NCI-H2081 treated with DMSO at 0.1 percent for 48 hours (cell line): ENCODE data around the gene IL1A.

Experiments
- DNase-seq: peaks from one replicate; lab custom pipeline; 2025; lab: John Stamatoyannopoulos, UW

Gene IL1A

DNA sequence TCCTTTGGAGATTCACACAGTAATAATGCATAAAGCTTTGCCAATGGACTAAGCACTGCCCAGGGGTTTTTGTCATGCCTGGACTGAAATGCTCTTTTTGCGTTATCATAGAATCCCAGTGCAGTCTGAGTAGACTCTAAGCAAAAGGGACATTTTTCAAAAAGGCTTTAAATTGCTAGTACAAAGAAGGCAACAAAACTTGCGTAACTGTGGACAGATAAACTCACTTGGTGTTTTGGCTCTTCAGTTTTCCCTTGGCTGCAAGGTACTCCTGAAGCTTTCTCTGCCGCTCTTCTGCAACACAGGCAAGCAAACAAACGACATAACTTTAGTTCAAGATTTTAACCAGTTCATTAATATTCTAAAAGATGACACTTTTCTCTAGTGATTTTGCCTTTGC is 22.0 kb downstream of the IL1A start:
- DNase-seq = no peak

DNA sequence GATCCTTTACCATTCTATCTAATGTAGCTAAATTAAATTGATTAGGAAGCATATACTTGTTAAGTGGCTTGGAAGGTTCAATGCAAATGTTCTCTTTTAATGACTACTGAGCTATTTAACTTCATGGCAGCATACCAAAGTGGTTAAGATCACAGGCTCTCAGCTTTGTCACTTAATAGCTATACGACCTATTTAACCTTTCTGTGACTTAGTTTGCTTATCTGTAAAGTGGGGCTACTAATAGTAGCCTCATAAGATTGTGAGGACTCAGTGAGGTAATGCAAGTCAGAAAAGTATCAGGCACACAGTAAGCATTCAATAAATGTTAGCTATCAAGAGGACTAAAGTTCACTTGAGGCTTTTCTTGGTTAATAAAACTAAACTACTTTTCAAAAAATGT is 24.1 kb downstream of the IL1A start:
- DNase-seq = no peak

DNA sequence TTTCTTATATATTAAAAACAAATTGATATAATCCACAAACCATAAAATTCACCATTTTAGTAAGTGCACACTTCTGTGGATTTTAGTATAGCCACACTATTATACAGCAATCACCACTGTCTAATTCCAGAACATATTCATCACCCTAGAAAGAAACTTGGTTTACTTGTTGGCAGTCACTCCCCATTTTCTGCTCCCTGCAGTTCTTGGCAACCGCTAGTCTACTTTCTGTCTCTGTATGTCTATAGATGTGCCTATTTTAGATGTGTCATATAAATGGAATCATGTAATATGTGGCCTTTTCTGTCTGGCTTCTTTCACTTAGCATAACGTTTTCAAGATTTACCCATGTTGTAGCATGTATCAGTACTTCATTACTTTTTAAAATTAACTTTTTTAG is 25.6 kb downstream of the IL1A start:
- no peak for DNase-seq

DNA sequence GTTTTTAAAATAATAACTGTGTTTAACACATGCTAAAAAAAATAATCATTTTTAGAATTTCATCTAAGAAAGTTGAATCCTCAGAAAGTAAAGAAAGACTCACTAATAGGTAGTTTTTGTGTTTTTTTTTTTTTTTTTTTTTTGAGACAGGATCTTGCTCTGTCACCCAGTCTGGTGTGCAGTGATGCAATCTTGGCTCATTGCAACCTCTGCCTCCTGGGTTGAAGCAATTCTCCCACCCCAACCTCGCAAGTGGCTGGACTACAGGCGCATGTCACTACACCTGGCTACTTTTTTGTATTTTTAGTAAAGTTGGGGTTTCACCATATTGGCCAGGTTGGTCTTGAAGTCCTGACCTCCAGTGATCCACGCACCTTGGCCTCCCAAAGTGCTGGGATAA is 27.0 kb downstream of the IL1A start:
- no peak for DNase-seq

DNA sequence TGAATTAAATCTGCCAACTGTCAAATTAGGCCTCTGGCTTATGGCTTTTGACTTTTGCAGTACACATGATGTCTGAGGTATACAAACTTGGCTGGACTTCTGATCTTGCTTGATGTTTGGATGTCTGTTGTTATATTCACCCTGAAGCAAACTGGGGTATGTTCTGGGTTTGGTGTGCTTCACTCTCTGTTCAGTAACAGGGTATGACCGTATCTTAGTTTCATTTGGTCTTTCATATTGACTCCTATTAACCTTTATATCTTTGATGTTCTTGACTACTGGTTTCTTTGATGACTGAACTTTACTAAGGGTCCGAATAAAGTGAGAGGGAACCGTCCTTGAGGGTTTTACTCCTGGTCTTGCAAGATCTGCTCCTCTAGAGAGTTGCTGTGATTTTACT is 28.1 kb downstream of the IL1A start:
- DNase-seq = no peak

DNA sequence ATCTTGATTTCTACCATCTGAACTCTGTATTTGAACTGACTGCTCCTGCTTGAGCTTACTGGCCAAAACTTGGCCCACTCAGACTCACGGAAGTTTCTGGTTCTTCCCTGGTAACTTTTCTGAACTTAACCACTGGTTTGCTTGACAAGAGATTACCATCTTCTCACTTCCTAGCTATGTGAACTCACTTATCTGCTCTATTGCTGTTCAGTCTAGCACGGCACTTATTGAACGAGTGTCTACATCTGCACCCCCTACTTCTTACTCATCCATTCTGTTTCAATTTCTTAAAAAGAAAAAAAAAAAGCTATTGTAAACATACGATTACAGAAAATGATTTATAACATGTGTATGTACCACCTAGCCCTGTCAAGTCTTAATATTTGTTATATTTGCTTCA is 28.8 kb downstream of the IL1A start:
- DNase-seq = no peak

DNA sequence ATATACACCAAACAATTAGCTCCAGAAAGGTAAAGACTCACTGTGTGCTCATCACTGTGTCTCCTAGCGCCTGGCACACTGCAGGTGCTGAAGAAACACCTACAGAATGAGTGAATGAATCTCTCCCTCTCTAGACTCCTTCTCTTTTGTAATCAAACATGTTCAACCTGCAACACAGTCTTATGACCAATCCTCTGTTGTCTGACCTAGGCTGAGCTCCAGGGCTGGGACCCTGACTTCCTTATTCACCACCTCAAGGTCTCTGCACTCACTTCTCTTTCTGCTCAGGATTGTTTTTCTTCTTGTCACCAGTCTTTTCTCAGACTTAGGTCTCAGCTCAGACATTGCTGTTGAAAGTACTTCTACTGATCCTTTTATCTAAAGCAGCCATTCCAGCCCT is 29.7 kb downstream of the IL1A start:
- DNase-seq = no peak

DNA sequence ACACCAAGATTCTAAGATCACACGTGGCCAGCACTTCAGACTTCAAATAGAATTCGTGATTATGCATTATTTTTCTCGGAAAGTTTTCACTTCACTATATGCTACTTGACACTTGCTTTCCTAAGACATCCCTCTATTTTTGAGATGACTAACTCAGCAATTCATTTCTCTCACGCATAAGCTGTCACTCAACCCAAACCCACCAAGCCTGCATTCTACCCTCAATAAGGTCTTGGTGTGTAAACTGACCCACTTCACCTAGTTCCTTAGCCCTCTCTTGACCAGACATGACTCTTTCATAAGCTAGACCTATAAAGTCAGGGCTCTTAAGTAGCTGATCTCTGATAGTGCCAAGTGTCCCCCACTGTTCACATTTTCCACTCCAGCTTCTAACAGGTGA is 31.6 kb downstream of the IL1A start:
- no peak for DNase-seq

DNA sequence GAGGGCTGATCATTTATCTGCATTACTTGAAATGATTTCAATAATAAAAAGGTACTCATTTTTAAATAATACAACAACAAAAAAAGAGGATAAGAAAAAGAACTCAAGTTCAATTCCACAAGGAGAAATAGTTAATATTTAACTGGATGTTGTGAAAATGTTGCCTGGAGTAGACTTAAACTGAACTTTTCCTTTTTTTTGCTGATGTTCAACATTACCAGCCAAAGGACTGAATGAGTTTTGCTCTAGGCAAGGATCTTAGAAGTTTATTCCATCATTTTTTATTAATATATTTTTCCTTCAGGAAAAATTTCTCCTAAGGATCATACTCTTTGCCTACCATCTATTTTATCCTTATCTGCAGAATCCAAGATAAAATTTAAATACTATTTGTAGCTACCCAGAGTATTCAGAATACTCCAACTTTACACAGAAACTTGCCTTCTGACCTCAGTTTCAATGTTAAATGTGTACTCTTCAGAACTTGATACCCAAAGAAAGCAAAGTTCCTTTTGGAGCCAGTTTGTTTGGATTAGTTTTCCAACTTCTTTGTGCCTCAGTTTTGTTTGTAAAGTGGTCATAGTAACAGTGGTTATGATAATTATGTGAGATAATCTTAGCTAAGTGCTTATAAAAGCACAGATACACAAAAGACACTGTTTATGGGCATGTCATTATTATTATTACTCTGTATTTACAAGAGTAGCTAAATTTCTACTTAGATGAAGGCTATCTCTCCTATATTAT is 32.7 kb downstream of the IL1A start:
- DNase-seq = no peak

DNA sequence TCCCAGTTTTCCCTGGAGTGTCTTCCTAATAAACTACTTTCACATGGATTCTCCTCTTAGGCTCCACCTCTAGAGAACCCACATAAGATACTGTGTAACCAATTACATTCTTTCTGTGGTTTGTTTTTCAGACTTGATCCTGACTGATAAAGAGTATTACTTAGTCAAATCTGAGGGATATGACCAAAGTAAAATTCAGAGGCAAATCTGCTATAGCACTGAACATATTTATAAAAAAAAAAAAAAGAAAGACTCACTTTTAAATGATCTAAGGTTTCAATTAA is 33.8 kb downstream of the IL1A start:
- DNase-seq = no peak

DNA sequence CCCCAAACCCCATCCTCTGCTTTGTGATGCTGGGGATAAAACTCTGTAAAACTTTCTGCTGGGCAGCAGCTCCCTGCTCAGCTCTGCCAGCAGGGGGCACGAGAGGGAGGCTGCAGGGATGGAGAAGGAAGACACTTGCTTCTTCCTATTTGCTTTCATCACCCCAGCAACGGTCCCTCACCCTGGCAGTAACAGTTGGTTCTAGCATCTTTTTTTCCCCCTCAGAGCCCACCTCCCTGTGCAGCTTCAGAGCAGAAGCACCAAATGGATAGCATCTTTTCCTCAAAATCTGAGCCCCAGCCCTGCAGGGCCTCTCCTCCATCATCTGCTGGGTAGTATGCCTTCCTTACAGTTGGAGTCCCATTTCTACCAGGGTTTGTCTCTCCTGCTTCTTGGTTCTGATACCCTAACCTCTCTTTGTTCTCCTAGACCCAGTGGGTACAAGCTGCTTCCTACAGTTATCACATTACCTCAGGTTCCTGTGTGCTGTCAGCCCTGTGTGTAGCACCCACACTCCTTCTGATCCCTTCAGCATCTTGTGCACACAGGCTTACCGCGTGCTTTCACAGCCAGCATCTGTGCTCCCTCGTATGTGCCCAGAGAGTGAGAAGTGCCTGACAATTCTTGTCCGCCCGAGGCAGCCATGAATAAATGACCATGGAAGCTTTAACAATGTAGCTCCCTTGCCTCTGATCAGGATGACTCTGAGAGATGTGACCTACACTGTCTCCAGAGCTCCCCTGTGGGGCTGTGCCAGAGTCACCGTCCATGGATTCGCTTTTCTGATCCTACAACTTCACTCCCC is 34.3 kb downstream of the IL1A start:
- DNase-seq = no peak

DNA sequence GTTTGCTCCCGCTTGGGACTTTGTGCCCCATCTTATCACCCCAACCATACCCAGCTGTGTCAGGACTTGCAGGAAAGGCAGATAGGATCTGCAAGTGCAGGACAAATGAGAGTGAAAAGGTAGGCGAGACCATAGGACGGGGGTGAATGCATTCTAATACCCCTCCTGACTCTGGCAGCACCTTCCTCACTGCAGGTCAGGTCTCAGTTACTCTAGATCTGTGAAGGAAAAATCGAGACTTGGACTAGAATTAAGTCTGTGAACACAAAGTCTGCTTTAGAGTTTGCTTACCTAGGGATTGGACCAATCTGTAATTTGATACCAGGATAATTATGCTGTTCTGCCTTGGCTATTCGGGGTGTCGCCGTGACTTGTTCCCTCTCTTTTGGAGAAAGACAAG is 43.8 kb downstream of the IL1A start:
- no peak for DNase-seq

DNA sequence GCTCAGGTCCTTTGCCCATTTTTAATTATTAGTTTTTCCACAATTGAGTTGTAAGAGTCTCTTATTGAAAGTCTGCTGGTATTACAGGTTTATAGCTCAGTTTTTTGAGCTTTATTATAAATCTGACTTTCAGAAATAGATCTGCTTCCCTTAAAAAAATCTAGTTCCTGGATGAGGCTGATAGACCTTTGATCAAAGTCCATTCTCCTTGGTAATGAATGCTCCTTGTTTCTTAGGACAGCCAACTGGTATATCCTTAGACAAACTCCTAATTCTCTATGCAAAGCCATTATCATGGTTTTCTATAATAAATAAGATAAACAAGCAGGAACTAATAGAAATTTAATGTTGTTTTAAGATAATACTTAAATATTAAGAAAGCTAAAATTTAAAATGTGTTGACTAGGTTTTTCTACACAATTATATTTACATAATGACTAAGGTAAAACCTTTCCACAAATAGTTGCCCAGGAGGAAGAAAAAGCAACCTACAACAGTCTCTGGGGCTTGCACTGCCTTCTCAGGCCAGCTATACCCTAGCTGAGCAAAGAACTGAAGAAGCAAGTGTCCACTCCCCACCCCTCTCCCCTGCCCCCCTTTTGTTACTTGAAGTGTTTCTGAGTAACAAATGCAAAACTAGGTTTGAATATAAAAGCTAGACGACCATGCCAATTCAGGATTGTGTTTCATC is 46.6 kb downstream of the IL1A start:
- DNase-seq = no peak

DNA sequence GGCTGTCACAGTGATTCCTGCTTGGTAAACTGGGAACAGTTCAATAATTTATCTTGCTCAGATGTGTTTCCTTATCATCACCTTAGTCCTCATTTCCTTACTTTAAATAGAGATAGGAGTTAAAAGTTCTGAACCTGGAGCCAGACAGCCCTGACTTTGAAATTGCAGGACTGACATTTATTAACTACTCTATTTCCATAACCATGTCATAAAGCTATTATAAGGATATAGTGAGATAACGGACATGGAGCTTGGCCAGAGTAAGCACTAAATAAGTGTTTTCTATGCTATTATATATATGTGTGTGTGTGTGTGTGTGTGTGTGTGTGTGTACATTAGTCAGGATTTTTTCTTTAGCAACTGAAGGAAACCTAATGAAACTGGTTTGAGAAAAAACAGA is 50.4 kb downstream of the IL1A start:
- no peak for DNase-seq

DNA sequence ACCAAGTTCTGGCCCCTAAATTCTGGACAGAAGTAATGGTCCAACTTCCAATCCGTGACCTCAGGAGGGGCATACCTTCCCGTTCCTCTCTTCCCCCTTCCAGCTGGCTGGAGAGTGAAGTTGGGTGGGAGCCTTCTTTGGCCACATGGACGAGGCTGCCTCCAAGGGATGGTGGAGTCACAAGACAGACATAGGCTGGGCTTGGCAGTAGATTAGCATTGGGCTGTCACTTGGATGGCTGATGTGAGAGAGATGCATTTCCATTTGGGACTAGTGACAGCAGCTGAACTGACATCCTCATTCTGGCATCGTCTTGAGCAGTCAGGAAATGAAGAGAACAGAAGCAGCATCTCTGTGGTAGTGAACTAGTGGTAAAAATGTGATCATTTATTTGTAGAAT is 50.8 kb downstream of the IL1A start:
- no peak for DNase-seq

DNA sequence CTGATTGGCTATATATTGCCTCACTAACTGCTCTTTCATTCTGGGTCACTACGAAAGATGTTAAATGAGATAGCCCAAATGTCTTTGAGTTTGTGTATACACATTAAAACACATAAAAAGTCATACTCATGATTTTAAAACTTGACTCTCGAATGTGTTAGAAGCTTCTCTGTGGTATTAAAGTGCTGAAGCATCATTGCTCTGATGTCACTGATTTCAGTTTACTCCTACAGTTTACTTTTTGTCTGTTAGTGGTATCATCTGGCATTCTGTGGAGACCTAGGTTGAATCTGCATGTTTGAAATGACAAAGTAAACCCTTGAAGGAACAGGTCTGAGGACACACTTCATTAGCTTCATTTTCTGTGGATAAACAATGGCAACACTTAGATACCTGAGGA is 52.8 kb downstream of the IL1A start:
- no peak for DNase-seq

DNA sequence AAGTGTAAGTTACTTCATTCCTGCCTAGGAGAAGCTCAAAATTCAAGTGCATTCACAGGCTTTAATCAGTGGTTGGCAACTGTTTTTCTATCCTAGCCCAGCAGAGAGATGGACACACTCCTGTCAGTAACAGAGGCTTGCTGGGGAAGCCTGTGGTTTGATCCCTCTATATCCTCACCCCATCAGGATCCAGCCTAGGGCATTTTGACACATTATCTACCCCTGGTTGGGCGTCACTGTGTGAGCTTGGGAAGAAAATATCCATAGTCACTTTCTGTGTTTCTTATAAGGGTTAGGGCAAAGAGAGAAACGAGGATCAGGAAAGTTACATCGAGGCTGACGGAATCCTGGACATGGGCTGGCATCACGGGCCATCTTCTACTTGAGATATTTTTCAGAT is 53.5 kb downstream of the IL1A start:
- DNase-seq = no peak

DNA sequence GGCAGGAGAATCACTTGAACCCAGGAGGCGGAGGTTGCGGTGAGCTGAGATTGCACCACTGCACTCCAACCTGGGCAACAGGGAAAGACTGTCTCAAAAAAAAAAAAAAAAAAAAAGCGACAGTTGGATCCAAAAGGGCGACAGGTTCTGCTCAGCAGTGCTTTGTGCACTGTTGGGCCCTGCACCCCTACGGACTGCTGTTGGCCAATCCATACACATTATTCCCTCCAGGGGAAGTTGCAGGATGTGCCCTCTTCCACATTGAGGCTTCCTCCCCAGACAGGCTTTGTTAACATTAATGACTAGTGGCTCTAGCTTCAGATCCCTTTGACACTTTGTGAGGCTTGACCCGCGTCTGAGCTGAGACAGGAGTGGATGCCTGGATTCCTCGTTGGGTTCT is 54.1 kb downstream of the IL1A start:
- no peak for DNase-seq

DNA sequence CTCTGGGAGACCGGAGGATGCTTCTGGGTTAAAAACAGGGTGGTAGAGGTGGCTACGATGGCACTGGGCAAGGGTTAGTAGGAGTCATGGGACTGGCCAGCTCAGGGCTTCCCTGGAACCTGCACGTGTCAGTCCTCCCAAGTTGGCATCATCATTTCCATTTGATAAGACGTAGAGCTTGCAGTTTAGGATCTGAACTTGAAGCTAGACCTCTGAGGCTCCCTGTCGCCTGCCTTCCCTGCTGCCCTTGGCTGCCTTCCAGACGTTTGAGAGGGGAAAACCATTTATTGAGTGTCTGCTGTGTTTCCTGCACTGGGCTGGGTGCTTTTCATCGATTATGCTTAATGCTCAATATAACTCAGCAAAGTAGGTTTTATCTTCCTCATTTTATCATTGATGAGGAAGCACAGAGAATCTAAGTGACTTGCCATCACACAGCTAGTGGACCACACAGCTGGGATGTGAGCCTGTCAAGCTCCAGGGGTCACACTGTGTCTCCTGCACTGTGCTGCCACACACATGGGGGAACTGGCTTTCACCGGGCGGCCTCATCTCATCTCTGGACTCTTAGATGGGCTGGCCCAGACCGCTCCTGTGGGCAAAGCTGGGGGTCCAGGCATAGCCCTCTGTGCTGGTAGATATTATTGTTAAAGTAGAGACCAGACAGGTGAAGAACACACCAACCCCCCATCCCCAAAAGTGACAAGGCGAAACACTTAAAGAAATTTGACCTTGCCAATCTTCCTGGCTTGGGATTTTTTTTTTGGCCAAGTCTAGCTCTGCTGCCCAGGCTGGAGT is 55.7 kb downstream of the IL1A start:
- no peak for DNase-seq

DNA sequence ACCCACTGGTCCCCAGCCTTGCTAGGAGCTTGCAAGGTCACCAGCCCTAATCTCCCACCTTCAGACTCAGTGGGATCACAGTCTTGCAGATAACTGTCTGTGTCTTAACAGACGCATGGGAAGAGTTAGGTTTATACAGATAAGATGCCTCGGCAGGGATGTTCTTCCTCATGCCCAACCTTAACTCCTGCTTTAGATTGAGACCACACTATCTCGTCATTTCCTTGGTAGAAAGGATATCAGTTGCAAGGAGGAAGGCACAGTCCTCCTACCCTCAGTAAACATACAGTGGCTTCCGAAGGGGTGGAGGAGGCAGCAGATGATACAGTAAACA is 56.3 kb downstream of the IL1A start:
- DNase-seq = no peak

DNA sequence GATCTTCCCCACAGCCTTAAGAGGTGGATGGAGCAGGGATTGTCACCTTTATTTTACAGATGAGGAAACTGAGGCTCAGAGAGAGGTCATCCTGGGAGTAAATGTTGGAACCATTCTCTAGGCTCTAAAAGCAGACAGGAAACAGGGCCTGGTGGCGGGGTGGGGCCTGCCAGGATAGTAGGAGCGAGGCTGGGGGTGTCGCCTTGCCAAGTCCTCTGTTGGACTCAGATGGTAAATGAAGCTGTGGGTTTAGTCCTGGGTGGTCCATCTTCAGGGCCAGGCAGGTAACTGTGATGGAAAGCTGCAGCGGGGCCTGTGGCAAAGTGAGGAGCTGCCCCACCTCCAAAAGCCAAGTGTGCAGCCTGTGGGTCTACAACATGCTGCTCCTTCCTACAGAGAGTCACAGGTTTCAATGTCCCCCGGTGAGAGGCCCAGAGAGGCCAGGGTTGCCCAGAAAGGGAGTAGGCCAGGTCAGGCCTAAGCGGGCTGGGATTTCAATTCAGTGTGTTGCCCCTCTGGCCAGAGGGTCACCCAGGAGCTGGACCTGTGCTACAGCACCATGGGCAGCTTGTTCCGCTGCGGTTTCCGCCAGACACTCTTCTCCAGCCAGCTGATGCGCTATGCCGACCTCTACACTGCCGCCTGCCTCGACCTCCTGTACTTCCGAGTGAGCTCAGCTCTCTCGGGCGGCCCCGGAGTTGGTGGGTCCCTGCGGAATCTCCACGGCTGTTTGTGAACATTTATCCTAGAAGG is 56.8 kb downstream of the IL1A start:
- DNase-seq = no peak
